ENCODE measurements around the gene STPG2.

STPG2 gene

DNA sequence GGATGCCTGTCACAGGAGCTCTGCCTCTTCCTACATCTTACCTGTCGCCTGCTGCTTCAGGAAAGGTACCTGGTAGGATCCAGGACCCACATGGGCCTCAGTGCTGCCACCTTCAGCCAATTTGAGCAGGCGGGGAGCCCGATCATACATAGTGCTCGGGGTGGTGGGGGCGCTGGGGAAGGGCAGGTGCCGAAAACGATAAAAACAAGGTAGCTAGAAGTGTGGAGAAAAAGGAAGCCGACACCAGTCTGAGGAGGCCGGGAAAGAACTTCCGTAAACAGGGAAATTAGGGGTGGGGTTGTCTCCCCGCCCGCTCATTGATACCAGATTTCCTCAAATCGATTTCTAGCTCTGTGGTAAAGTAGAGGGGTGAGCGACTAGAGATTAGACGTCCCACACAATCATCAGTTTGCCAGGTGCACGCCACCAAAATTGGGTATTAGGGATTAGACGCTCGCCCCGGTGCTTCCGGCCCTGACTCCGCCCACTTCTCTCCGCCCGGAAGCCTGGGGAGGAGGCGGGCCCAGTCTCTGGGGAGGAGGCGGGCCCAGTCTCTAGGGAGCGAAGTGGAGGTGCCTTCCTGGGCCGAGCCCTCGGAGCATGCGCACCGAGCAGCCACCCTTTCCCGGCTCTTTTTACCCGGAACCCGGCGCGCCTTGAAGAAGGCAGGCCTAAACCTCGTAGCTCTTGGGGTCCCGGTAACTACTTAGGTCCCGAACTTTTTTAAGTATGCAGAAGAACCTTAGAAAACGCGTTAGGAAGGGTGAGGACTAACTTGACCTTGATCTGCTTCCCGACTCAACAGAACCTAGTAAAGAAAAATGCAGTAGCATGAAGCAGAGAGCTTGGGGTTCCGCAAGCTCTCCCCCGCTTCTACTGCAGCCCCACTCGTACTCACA is at the start of gene STPG2:
TSS of gene STPG2 (minus strand) at position 476 of the 899 bp plus-strand sequence.
- H3K36me3 Mint-ChIP-seq (ENCODE audit: low read depth), result peaks cover 4% of the 10 kb centered on the region
- H3K4me3 Mint-ChIP-seq, result peak within 1 kb of the TSS; percentile 95
- H3K4me1 Mint-ChIP-seq (ENCODE audit: low read depth), result peaks cover 31% of the 10 kb centered on the region
- no peaks in the 10 kb centered on the region for H3K27me3 Mint-ChIP-seq
- peak within 1 kb of the TSS; percentile 96 for H3K27ac Mint-ChIP-seq
- H3K9me3 Mint-ChIP-seq, result peaks cover 8% of the 10 kb centered on the region

DNA sequence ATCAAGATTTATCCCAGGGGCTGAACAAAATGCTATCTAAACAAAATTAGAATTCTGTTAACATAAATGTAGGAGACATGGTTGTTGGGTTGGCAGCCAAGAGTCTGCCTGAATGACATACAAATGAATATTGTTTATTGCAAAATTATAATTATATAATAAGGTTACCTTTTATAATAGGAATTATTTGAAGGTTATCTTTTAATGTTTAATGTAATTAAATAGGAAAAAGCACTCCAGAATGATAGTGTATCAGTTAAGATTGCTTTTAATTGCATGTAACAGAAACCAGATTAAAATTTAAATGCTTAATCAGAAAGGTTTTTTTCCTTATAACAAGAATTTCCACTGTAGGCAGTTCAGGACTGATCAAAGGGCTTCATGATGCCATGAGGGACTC is 42.0 kb upstream of the STPG2 start:
- Mint-ChIP-seq H3K36me3 (ENCODE audit: low read depth) (no peaks in the 10 kb centered on the region), H3K9me3 (no peaks in the 10 kb centered on the region), H3K4me3 (no peak overlapping the region), H3K27me3 (no peaks in the 10 kb centered on the region), H3K4me1 (ENCODE audit: low read depth) (no peaks in the 10 kb centered on the region), H3K27ac (no peak overlapping the region)

DNA sequence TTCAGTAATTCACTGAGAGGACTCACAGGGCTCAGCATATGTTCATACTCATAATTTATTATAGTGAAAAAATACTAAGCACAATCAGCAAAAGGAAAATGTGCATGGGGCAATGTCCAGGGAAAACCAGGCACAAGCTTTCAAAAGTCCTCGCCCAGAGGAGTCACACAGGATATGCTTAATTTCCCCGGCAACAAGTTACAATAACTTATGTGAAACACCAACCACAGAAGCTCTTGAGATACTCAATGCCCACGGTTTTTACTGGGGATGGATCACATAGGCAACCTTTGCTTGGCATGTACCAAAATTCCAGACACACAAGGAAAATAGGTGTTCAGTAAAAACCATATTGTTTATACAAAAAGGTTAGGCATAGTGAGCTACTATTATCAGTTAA is 38.5 kb upstream of the STPG2 start:
- no peaks in the 10 kb centered on the region for H3K36me3 Mint-ChIP-seq (ENCODE audit: low read depth)
- no peak overlapping the region for H3K27ac Mint-ChIP-seq
- no peaks in the 10 kb centered on the region for H3K9me3 Mint-ChIP-seq
- no peaks in the 10 kb centered on the region for H3K27me3 Mint-ChIP-seq
- no peaks in the 10 kb centered on the region for H3K4me1 Mint-ChIP-seq (ENCODE audit: low read depth)
- no peak overlapping the region for H3K4me3 Mint-ChIP-seq

DNA sequence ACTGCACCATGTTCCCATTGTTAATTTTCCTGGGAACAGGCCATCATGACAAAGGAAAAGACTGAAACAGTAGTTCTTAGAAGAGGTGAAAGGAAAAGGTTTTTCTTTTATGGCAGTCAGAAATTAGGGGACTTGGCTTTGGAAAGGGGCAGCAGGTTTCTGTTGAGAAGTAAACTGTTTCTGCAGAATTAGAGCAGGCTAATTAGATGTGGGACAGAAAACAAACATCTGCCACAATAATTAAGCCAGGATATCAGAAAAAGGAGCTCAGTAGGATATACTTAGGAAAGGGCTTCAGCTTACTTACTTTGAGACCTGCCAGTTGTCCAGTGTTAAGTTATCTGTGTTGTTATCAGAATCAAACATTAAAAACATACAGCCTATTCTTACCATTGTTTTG is 36.7 kb upstream of the STPG2 start:
- Mint-ChIP-seq H3K9me3 (no peaks in the 10 kb centered on the region), H3K4me1 (ENCODE audit: low read depth) (no peaks in the 10 kb centered on the region), H3K27ac (no peak overlapping the region), H3K36me3 (ENCODE audit: low read depth) (no peaks in the 10 kb centered on the region), H3K4me3 (no peak overlapping the region), H3K27me3 (no peaks in the 10 kb centered on the region)

DNA sequence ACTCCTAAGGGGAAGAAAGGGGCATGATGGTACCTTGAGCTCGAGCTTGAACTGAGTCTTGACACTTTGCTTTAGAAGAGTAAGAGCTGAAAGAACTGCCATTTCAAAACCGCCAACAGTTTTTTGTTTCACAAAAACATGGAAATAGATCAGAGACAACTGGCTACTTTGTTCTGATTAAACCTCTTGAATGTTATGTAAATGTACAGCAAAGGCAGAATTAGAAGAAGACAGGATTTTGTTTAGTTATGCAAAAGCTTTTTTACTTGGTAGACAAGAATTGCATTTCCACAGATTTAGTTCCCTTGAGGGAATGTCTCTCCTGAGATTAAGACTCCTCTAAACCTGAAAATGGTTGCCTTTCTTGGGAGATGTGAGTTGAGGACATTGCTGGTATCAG is 33.3 kb upstream of the STPG2 start:
- Mint-ChIP-seq H3K4me1 (ENCODE audit: low read depth) (no peaks in the 10 kb centered on the region), H3K36me3 (ENCODE audit: low read depth) (no peaks in the 10 kb centered on the region), H3K4me3 (no peak overlapping the region), H3K9me3 (no peaks in the 10 kb centered on the region), H3K27ac (no peak overlapping the region), H3K27me3 (no peaks in the 10 kb centered on the region)

DNA sequence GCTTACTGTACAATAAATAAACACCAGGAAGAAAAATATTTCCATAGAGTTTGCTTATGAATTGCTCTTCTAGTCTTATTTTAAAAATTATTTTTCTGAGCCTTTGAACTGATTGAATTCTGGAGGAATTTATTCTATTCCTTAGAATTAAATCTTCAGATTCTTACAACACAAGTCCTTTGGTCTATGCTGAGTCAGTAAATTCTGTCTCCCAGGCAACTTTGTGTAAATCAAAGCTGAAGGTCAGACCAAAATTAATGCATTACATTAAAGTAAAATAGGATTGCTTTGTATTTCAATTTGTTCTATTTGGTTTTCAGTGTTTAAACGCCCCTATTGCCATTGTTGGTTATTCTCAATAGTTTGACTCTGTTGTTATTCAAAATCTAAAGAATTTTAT is 26.8 kb upstream of the STPG2 start:
- no peaks in the 10 kb centered on the region for H3K36me3 Mint-ChIP-seq (ENCODE audit: low read depth)
- H3K27ac Mint-ChIP-seq, result no peak overlapping the region
- no peak overlapping the region for H3K4me3 Mint-ChIP-seq
- H3K27me3 Mint-ChIP-seq, result no peaks in the 10 kb centered on the region
- no peaks in the 10 kb centered on the region for H3K9me3 Mint-ChIP-seq
- H3K4me1 Mint-ChIP-seq (ENCODE audit: low read depth), result no peaks in the 10 kb centered on the region

DNA sequence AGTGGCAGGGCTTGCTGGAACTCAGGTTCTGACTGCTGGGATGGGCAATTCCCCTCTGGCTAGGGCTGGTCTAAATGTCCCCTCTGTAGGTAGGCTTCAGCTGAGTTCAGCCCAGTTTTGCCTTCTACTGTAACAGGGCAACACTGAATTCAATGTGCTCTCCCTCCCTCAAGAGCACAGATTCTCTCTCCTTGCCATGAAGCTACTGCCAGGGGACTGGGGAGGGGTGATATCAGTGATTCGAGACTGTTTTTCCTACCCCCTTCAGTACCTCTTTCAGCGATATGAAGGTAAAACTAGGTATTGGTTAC is 23.4 kb upstream of the STPG2 start:
- Mint-ChIP-seq H3K9me3 (no peaks in the 10 kb centered on the region), H3K27me3 (no peaks in the 10 kb centered on the region), H3K36me3 (ENCODE audit: low read depth) (no peaks in the 10 kb centered on the region), H3K4me1 (ENCODE audit: low read depth) (no peaks in the 10 kb centered on the region), H3K4me3 (no peak overlapping the region), H3K27ac (no peak overlapping the region)

DNA sequence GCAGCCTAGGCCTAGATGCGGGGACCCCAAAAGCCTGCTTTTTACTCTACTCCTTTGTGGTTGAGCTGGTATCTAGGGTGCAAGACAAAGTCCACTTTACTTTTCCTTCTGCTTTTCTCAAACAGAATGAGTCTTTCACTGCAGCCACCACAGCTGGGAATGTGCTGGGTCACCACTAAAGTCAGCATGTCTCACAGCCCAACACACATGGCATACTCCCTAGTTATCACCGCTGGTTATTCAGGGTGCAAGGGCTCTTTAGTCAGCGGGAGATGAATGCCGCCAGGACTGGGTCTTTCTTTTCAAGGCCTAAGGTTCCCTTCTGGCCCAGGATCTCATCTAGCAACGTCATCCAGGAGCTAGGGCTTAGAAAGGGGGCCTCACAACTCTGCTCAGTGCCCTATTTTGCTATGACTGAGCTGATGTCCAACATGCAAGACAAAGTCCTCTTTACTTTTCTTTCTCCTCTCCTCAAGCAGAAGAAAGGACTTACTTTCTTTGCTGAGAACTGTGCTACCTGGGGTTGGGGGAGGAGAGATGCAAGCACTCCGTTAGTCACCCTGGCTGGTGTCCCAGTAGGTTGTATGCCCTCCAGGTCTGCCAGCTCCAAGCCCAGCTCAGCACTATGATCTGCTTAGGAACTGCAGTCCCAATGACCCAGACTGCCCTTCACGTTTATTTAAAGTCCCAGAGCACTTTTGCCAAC is 22.9 kb upstream of the STPG2 start:
- H3K4me3 Mint-ChIP-seq, result no peak overlapping the region
- no peaks in the 10 kb centered on the region for H3K27me3 Mint-ChIP-seq
- H3K36me3 Mint-ChIP-seq (ENCODE audit: low read depth), result no peaks in the 10 kb centered on the region
- H3K4me1 Mint-ChIP-seq (ENCODE audit: low read depth), result no peaks in the 10 kb centered on the region
- H3K27ac Mint-ChIP-seq, result no peak overlapping the region
- H3K9me3 Mint-ChIP-seq, result no peaks in the 10 kb centered on the region

DNA sequence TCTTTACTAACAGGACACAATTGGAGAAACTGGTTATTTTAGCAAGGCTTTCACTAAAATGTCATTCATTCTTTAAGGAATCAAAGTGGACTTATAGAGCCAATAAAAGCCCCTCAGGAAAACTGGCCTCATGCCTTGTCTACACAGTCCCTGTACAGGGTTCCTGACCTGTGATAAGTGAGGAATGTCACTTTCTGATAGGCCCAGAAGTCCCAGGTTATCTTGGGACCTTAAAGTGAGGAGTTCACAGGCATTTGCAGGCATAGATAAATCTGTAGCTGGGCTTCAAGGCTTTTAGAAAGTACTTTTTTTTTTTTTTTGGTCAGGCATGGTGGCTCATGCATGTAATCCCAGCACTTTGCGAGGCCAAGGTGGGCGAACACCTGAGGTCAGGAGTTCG is 19.4 kb upstream of the STPG2 start:
- no peaks in the 10 kb centered on the region for H3K36me3 Mint-ChIP-seq (ENCODE audit: low read depth)
- H3K4me3 Mint-ChIP-seq, result no peak overlapping the region
- H3K27ac Mint-ChIP-seq, result no peak overlapping the region
- no peaks in the 10 kb centered on the region for H3K9me3 Mint-ChIP-seq
- H3K27me3 Mint-ChIP-seq, result no peaks in the 10 kb centered on the region
- no peaks in the 10 kb centered on the region for H3K4me1 Mint-ChIP-seq (ENCODE audit: low read depth)

DNA sequence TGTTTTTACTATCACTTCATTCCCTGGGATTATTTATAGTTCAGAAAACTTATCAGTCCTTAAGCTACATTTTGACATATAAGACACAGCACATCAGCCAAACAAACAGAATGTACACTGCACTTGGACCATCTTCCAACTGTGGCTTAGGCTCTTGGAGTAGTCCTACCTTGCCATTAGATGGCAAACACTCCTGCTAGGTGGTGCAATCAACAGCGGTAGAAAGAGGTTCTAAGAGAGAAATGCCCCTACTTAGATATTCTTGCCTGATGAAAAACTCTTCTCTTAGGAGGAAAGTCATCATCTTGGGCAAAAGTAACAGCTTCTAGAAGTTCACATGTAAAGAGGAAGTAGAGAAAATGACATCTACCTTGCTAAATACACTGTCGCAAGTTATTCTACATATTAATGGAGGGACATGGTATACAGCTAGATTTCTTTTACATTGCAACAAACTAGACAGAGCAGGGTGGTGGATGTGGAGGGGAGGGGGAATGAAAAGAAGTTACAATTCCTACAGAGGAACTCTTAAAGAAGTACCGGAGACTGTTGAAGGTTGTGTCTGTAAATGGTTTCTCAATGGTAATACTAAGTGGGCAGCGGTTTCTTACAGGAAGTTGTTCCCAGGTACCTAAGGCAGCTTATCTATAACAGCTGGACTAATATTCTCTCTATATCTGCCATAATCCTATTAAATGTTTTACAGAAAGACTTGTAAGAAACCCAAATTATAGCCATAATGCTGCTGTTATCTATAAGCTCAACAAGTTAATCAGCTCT is 8.1 kb upstream of the STPG2 start:
- Mint-ChIP-seq H3K27ac (no peak overlapping the region), H3K4me3 (no peak overlapping the region), H3K9me3 (no peaks in the 10 kb centered on the region), H3K27me3 (no peaks in the 10 kb centered on the region), H3K4me1 (ENCODE audit: low read depth) (peaks cover 9% of the 10 kb centered on the region), H3K36me3 (ENCODE audit: low read depth) (no peaks in the 10 kb centered on the region)

DNA sequence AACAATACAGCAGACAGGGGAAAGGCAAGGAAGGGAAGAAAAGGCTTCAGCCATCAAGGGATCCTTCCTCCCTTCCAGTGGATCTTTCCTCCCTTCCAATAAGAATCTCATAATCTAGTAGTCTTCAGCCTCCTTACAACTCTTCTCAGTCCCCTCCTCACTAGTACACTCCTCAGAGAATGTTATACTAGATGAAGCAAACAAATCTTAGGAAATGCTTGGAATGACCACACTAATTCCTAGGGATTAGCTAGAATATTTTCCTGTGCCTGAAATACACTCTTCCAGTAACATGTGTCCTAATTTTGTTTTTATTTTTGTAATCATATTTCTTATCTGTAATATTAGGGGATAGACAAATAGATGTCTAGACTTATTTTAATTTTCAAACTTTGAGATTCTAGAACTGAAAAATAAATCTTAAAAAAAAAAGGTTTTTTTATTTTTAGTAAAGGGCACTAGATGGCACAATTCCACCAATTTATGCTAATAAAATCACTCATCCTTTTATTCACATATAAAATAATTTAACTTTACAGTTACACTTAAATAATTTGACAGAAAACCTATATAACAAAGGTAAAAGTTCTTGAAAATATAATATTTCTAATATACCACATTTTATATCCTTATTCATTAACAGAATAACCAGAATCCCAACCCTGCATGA is 7.0 kb upstream of the STPG2 start:
- Mint-ChIP-seq H3K27ac (no peak overlapping the region), H3K4me3 (no peak overlapping the region), H3K4me1 (ENCODE audit: low read depth) (peaks cover 9% of the 10 kb centered on the region), H3K9me3 (no peaks in the 10 kb centered on the region), H3K36me3 (ENCODE audit: low read depth) (no peaks in the 10 kb centered on the region), H3K27me3 (no peaks in the 10 kb centered on the region)

DNA sequence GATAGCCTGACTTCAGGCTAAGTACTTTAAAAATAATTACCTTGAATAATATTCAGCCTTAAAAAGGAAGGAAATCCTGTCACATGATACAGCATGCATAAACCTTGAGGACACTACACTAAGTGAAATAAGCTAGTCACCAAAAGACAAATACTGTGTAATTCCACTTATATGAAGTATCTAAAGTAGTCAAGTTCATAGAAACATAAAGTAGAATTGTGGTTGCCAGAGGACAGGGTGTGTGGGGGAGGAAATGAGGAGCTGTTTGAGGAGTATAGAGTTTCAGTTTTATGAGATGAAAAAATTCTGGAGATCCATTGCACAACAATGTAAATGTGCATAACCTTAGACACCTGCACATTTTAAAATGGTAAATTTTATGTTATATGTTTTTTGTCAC is 5.6 kb upstream of the STPG2 start:
- Mint-ChIP-seq H3K4me1 (ENCODE audit: low read depth) (peaks cover 18% of the 10 kb centered on the region), H3K27me3 (no peaks in the 10 kb centered on the region), H3K36me3 (ENCODE audit: low read depth) (peaks cover under 1% of the 10 kb centered on the region), H3K27ac (no peak overlapping the region), H3K9me3 (peaks cover 8% of the 10 kb centered on the region), H3K4me3 (no peak overlapping the region)

DNA sequence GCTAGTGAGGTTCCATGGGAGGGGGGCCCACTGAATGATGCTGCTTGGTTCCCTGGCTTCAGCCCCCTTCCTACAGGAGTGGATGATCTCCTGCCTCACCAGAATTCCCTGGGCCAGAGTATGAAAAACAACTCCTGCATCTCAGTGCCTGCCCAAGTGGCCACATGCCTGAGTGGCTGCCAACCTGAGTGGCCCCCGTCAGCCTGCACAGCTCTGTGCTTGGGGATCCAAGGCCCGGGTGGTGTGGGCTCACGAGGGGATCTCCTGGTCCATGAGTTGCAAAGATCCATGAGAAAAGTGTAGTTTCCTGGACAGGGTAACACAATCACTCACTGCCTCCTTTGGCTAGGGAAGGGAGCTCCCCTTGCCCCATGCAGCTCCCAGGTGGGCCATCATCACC is 17.1 kb downstream of the STPG2 start:
- Mint-ChIP-seq H3K9me3 (peaks cover 4% of the 10 kb centered on the region), H3K4me3 (no peak overlapping the region), H3K36me3 (ENCODE audit: low read depth) (no peaks in the 10 kb centered on the region), H3K4me1 (ENCODE audit: low read depth) (no peaks in the 10 kb centered on the region), H3K27ac (no peak overlapping the region), H3K27me3 (peaks cover 12% of the 10 kb centered on the region)

DNA sequence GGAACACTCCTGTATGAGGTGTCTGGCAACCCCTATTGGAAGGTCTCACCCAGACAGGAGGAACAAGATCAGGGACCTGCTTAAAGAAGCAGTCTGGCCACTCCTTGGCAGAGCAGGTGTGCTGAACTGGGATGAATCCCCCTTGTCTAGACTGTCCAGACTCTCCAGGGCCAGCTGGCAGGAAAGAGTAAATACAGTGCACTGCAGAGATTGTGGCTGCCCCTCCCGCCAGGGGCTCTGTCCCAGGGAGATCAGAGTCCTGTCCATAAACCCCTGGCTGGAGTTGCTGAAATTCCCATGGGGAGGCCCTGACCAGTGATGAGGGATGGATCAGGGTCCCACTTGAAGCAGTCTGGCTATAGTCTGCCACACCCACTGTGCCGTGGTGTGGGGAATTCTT is 17.7 kb downstream of the STPG2 start:
- peaks cover 4% of the 10 kb centered on the region for H3K9me3 Mint-ChIP-seq
- no peaks in the 10 kb centered on the region for H3K4me1 Mint-ChIP-seq (ENCODE audit: low read depth)

DNA sequence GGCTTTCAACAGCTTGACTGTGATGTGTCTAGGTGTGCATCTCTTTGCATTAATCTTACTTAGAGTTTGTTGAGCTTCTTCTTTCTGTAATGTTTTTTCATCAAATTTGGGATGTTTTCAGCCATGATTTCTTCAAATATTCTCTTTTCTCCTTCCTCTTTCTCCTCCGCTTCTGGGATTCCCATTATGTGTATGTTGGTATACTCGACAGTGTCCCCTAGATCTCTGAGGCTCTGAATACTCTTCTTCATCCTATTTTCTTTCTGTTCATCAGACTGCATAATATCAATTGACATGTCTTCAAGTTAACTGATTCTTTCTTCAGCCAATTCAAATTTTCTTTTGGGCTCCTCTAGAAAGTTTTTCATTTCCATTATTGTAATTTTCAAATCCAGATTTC is 25.9 kb downstream of the STPG2 start:
- H3K27me3 Mint-ChIP-seq, result no peaks in the 10 kb centered on the region
- peaks cover 11% of the 10 kb centered on the region for H3K9me3 Mint-ChIP-seq
- no peak overlapping the region for H3K4me3 Mint-ChIP-seq

More for the DNA sequence above, 17.7 kb downstream of the STPG2 start:
- peaks cover 8% of the 10 kb centered on the region for H3K27me3 Mint-ChIP-seq
- no peak overlapping the region for H3K27ac Mint-ChIP-seq
- no peaks in the 10 kb centered on the region for H3K36me3 Mint-ChIP-seq (ENCODE audit: low read depth)
- no peak overlapping the region for H3K4me3 Mint-ChIP-seq

More for the DNA sequence above, 25.9 kb downstream of the STPG2 start:
- H3K4me1 Mint-ChIP-seq (ENCODE audit: low read depth), result no peaks in the 10 kb centered on the region
- H3K36me3 Mint-ChIP-seq (ENCODE audit: low read depth), result no peaks in the 10 kb centered on the region
- H3K27ac Mint-ChIP-seq, result no peak overlapping the region
